ENCODE measurements around the gene HYAL2. TPM values are rescaled to one million over a fixed set of nuclear protein-coding genes. Genes with fewer than 3 reads are reported as not detected.
A peak's percentile ranks its signal among the peaks of the same experiment; 100 is the strongest.

Gene HYAL2
- polyA plus RNA-seq, 3 donors, result 18.3 to 25.8 (median 18.9) TPM

DNA sequence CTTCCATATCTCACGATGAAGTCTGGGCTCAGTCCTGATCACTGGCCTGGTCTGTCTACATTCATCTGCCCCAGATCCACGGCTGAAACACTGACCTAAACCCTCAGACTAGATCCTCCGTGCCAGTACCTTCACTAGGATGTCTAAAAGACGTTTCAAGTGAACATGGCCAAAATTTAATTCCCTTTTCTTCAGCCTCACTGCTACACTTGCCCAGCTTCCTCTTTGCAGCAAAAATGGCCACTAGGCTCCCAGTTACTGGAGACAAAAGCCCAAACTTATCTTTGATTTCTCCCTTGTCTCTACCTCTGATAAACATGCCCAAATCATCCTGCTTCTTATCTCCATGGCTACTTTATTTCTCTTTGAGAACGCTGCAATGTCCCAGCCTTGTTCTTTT lies 16.4 kb upstream of the HYAL2 start:
- Mint-ChIP-seq H3K9me3 (no peaks in the 10 kb centered on the region), H3K4me3 (peak overlapping the region; percentile 79 to 96), H3K27me3 (ENCODE audit: low read depth in 3 of 3) (no peaks in the 10 kb centered on the region), H3K4me1 (peaks cover 70% of the 10 kb centered on the region), H3K36me3 (peaks cover 17 to 31% of the 10 kb centered on the region in 2 donors), H3K27ac (peak overlapping the region; percentile 92 to 99 (median 96))
- peaks cover 15 to 23% of the 10 kb centered on the region in 2 donors for H3K36me3 ChIP-seq (replicated peaks in 1 of 2; ENCODE audit: control insufficient read depth in 1 of 2, insufficient read depth in 2 of 2, low read length in 2 of 2)
- WGBS (ENCODE audit: insufficient coverage), result 0% methylated on average over 5 of the region's 5 CpGs
- no peaks in the 10 kb centered on the region for H3K27me3 ChIP-seq (ENCODE audit: control insufficient read depth in 2 of 2, insufficient read depth in 2 of 2, low read length in 2 of 2)
- peaks cover 66 to 88% of the 10 kb centered on the region in 2 donors for H3K4me1 ChIP-seq (ENCODE audit: control insufficient read depth in 1 of 2, insufficient read depth in 2 of 2, low read length in 2 of 2)
- H2AFZ ChIP-seq (ENCODE audit: insufficient read depth, low read depth, low read length, poor library complexity, severe bottlenecking), result peak overlapping the region; percentile 75
- peak overlapping the region; percentile 50 to 94 (median 83) for H3K4me3 ChIP-seq (replicated peaks in 1 of 3; ENCODE audit: low read depth in 2 of 3, low read length in 3 of 3)
- peak overlapping the region; percentile 95 for H3K4me2 ChIP-seq (replicated peaks; ENCODE audit: extremely low read depth, low read length, poor library complexity, severe bottlenecking)
- TF ChIP-seq CTCF (IDR thresholded peaks at IDR 0.05), result no peak
- H3K79me2 ChIP-seq (ENCODE audit: insufficient read depth, low read length), result peaks cover 82% of the 10 kb centered on the region
- peak overlapping the region; percentile 94 for H3K9ac ChIP-seq (ENCODE audit: insufficient read depth, low read length, poor library complexity, severe bottlenecking)
- peak overlapping the region; percentile 91 to 98 for H3K27ac ChIP-seq (ENCODE audit: low read depth in 1 of 2, low read length in 2 of 2)
- intact Hi-C loops (cut with micrococcal nuclease), result loop anchor here (5.0 kb wide), 1 partner anchor 42 kb away; the partner anchor contains the start of genes HYAL3 (in 2 of the 2) and NAA80 (in 2 of the 2)
- H3K9me3 ChIP-seq (replicated peaks in 1 of 2; ENCODE audit: control insufficient read depth in 1 of 2, insufficient read depth in 1 of 2, low read length in 2 of 2), result no peaks in the 10 kb centered on the region
- peaks cover 33% of the 10 kb centered on the region for H4K20me1 ChIP-seq (ENCODE audit: insufficient read depth, low read length)
- peak; percentile 46 to 66 (median 58) for DNase-seq

- no peaks in the 10 kb centered on the region for H3K27me3 Mint-ChIP-seq (ENCODE audit: low read depth in 3 of 3)
Observed at GRCh38 chr3:50337175-50337861, 14.8 kb upstream of the HYAL2 start.

More at GRCh38 chr3:50337175-50337861, 14.8 kb upstream of the HYAL2 start:
- peaks cover 97% of the 10 kb centered on the region for H3K79me2 ChIP-seq (ENCODE audit: insufficient read depth, low read length)
- no peaks in the 10 kb centered on the region for H3K27me3 ChIP-seq (ENCODE audit: control insufficient read depth in 2 of 2, insufficient read depth in 2 of 2, low read length in 2 of 2)
- H3K27ac Mint-ChIP-seq, result peak overlapping the region; percentile 92 to 99 (median 96)
- DNase-seq, result peak; percentile 98 to 99 (median 98)
- H3K36me3 Mint-ChIP-seq, result peaks cover 22 to 45% of the 10 kb centered on the region in 2 donors
- TF ChIP-seq CTCF (IDR thresholded peaks at IDR 0.05), result no peak
- intact Hi-C loops (cut with micrococcal nuclease), result loop anchor here (5.0 kb wide), 1 partner anchor 40 kb away; the partner anchor contains the start of genes HYAL3 (in 2 of the 2) and NAA80 (in 2 of the 2)
- H3K4me1 ChIP-seq (ENCODE audit: control insufficient read depth in 1 of 2, insufficient read depth in 2 of 2, low read length in 2 of 2), result peaks cover 71 to 76% of the 10 kb centered on the region in 2 donors
- no peaks in the 10 kb centered on the region for H3K9me3 ChIP-seq (replicated peaks in 1 of 2; ENCODE audit: control insufficient read depth in 1 of 2, insufficient read depth in 1 of 2, low read length in 2 of 2)
- H3K9me3 Mint-ChIP-seq, result no peaks in the 10 kb centered on the region
- WGBS (ENCODE audit: insufficient coverage), result under 1% methylated on average over 70 of the region's 79 CpGs
- peak overlapping the region; percentile 94 for H3K9ac ChIP-seq (ENCODE audit: insufficient read depth, low read length, poor library complexity, severe bottlenecking)
- H3K4me2 ChIP-seq (replicated peaks; ENCODE audit: extremely low read depth, low read length, poor library complexity, severe bottlenecking), result peak overlapping the region; percentile 95
- peaks cover 49% of the 10 kb centered on the region for H4K20me1 ChIP-seq (ENCODE audit: insufficient read depth, low read length)
- H3K4me3 Mint-ChIP-seq, result peak overlapping the region; percentile 79 to 96
- H3K4me3 ChIP-seq (replicated peaks in 1 of 3; ENCODE audit: low read depth in 2 of 3, low read length in 3 of 3), result peak overlapping the region; percentile 50 to 94 (median 83)
- H2AFZ ChIP-seq (ENCODE audit: insufficient read depth, low read depth, low read length, poor library complexity, severe bottlenecking), result peak overlapping the region; percentile 75
- peak overlapping the region; percentile 91 to 98 for H3K27ac ChIP-seq (ENCODE audit: low read depth in 1 of 2, low read length in 2 of 2)
- H3K36me3 ChIP-seq (replicated peaks in 1 of 2; ENCODE audit: control insufficient read depth in 1 of 2, insufficient read depth in 2 of 2, low read length in 2 of 2), result peaks cover 15 to 40% of the 10 kb centered on the region in 2 donors
- peaks cover 62% of the 10 kb centered on the region for H3K4me1 Mint-ChIP-seq

Data from CD14-positive monocyte (primary cell).